Neural crest cell (in vitro differentiated cells): ENCODE measurements around the gene KRT85. TPM values are rescaled to one million over a fixed set of nuclear protein-coding genes. Genes with fewer than 3 reads are reported as not detected.

Experiments
- DNase-seq: peaks from one replicate; pipeline ENCODE4 v3.0.0; 2021; ENCODE audit warnings: low read depth, mixed read lengths, low spot score
- H3K27ac Mint-ChIP-seq: one replicate; pipeline ENCODE4 v1.8.0; 2021; ENCODE audit warnings: mild to moderate bottlenecking, mixed read lengths; ENCODE audit not compliant: unreplicated experiment
- H3K27me3 Mint-ChIP-seq: 2 replicates; pipeline ENCODE4 v1.8.0; 2021; ENCODE audit warnings: low read depth, mild to moderate bottlenecking, mixed read lengths
- H3K36me3 Mint-ChIP-seq: 2 replicates; pipeline ENCODE4 v1.8.0; 2021; ENCODE audit warnings: low read depth, mild to moderate bottlenecking, mixed read lengths
- H3K4me1 Mint-ChIP-seq: 2 replicates; pipeline ENCODE4 v1.8.0; 2021; ENCODE audit warnings: mixed read lengths
- H3K4me3 Mint-ChIP-seq: one replicate; pipeline ENCODE4 v1.8.0; 2021; ENCODE audit warnings: mild to moderate bottlenecking, mixed read lengths
- H3K9me3 Mint-ChIP-seq: 2 replicates; pipeline ENCODE4 v1.8.0; 2021; ENCODE audit warnings: mixed read lengths
- long read RNA-seq: library from polyadenylated mRNA; unstranded; transcript quantifications from one replicate; pipeline ENCODE4 v2.0.0, GENCODE V29; 2020
- total RNA-seq: library from RNA; stranded (reverse); gene quantifications from 2 replicates; pipeline ENCODE4 v1.2.1, GENCODE V29; 2021
- TF ChIP-seq, protein P1 (sequence below): fragments of 200-600 bp; sonication (generic); conservative IDR thresholded peaks from 2 replicates; pipeline ENCODE4 v1.5.0; 2021; ENCODE audit warnings: antibody characterized with exemption, mild to moderate bottlenecking

The KRT85 gene
- not detected in 2 replicates for total RNA-seq
- long read RNA-seq, result 0 reads

DNA sequence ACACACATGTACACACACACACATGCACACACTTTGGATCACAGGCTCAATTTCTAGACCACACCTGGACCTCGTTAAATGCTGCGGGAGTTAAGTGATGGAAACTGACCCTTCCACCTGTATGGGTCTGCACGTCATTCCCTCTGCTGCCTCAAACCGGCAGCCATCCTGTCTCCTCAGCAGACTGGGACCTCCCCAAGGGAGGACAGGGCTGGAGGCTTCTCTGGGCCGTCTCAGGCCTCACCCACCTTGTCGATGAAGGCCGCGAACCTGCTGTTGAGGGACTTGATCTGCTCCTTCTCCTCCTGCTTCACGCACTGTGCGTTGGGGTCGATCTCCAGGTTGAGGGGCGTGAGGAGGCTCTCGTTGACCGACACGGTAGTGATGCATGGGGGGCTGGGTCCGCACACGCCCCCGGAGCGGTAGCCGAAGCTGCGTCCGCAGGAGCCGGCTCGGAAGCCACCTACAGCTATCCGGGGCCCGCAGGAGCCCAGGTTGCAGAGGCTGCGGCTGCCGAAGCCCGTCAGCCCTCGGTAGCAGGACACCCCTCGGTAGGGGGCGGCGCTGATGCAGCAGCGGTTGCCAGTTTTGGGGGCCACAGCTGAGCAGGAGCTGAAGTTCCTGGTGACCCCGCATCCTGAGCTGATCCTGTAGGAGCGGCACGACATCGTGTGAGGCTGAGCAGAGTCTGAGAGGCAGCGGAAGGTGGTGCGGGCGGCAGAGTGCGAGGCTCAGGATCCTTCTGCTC lies at the start of gene KRT85:
TSS of gene KRT85 (minus strand) at position 744 of the 748 bp plus-strand sequence. CDS start at position 668, 76 bp downstream.
- no peaks in the 10 kb centered on the region for H3K9me3 Mint-ChIP-seq
- no peaks in the 10 kb centered on the region for H3K36me3 Mint-ChIP-seq
- DNase-seq, result no peak
- TF ChIP-seq, protein P1, sequence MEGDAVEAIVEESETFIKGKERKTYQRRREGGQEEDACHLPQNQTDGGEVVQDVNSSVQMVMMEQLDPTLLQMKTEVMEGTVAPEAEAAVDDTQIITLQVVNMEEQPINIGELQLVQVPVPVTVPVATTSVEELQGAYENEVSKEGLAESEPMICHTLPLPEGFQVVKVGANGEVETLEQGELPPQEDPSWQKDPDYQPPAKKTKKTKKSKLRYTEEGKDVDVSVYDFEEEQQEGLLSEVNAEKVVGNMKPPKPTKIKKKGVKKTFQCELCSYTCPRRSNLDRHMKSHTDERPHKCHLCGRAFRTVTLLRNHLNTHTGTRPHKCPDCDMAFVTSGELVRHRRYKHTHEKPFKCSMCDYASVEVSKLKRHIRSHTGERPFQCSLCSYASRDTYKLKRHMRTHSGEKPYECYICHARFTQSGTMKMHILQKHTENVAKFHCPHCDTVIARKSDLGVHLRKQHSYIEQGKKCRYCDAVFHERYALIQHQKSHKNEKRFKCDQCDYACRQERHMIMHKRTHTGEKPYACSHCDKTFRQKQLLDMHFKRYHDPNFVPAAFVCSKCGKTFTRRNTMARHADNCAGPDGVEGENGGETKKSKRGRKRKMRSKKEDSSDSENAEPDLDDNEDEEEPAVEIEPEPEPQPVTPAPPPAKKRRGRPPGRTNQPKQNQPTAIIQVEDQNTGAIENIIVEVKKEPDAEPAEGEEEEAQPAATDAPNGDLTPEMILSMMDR, result no peak
- H3K27ac Mint-ChIP-seq, result peak within 1 kb of the TSS; percentile 30
- no peak within 1 kb of the TSS for H3K4me3 Mint-ChIP-seq
- peaks cover 8% of the 10 kb centered on the region for H3K4me1 Mint-ChIP-seq
- H3K27me3 Mint-ChIP-seq, result peaks cover 14% of the 10 kb centered on the region

DNA sequence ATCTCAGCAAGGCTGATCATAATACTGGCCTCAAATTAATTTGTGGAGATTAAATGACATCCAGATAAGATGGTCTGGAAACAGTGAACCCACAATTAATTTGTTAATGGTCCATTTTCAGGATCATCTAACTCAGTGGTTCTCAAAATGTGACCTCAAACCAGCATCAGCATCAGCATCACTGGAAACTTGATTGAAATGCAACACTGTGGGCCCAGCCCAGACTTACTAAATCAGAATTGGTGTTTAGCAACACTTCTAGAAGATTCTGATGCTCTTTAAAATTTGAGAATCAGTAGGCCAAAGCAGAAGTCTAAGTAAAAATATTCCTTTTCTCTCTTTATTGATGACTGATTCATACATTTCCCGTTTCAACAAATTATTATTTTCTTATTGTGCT lies 49.5 kb upstream of the KRT85 start:
- H3K36me3 Mint-ChIP-seq, result no peaks in the 10 kb centered on the region
- H3K27ac Mint-ChIP-seq, result no peak overlapping the region
- TF ChIP-seq, protein P1, result no peak
- no peak overlapping the region for H3K4me3 Mint-ChIP-seq
- H3K27me3 Mint-ChIP-seq, result no peaks in the 10 kb centered on the region
- H3K9me3 Mint-ChIP-seq, result no peaks in the 10 kb centered on the region
- peaks cover 6% of the 10 kb centered on the region for H3K4me1 Mint-ChIP-seq
- DNase-seq, result no peak

DNA sequence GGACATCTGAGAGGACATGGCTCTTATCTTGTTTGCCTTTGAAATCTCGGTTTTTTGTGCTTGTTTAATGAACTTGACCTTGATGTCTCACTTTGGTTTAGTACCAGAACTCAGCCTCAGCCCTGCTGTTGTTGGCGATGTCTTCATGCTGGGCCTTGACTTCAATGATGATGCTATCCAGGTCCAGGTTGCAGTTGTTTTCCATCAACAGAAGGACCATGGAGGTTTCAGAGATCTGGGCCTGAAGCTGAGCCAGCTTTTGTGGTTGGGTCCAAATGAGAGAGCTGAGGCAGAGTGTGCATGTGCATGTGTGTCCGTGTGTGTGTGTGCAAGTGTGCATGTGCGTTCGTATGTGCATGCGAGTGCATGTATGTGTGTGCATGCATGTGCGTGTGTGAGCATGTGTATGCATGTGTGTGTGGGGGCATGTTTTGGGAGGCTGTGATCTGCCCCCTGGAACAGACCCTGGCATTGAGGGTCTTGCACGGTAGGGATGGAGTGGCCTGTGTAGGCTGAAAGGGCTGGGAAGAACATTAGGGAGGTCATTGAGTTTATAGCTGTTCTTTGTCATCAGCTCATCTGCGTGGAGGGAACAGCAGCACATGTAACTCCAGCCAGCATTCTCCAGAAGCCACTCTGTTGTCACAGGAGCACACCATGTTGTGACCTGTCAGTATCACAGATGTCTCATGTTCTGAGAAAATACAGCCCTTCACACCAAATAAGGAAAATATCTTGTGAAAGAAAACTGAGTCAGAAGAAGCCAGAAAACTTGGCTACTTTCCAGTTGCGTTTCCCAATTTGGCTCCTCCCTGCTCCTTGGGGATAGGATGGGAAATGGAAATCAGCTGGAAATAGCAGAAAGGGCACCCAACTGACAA lies 48.8 kb upstream of the KRT85 start:
- Mint-ChIP-seq H3K9me3 (peaks cover 1% of the 10 kb centered on the region), H3K27ac (no peak overlapping the region)

DNA sequence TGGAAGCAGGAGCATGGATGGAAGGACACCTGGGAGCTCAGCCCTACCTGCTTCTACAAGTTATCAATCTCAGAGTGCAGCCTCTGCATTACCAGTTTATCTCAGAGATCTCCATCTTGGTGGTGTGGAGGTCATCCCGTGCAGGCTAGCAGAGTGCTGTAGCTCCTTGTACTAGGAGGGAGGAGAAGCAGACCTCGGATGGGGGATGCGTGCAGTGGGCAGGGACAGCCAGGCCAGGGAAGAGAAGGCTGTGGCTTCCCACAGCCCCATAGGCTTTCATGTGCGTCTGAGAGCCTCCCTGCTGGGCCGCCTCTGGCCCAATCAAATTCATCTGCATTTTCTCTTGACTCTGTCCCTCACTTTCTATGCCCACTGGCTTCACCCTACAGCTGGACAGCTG lies 47.7 kb upstream of the KRT85 start:
- H3K27ac Mint-ChIP-seq, result no peak overlapping the region
- H3K4me1 Mint-ChIP-seq, result peaks cover 6% of the 10 kb centered on the region
- DNase-seq, result no peak
- no peaks in the 10 kb centered on the region for H3K27me3 Mint-ChIP-seq
- no peak overlapping the region for H3K4me3 Mint-ChIP-seq
- TF ChIP-seq, protein P1, result no peak
- H3K36me3 Mint-ChIP-seq, result peaks cover 4% of the 10 kb centered on the region
- H3K9me3 Mint-ChIP-seq, result peaks cover 3% of the 10 kb centered on the region

More for the DNA sequence above, 48.8 kb upstream of the KRT85 start:
- no peak for DNase-seq
- TF ChIP-seq, protein P1, result no peak
- peaks cover 1% of the 10 kb centered on the region for H3K36me3 Mint-ChIP-seq
- no peak overlapping the region for H3K4me3 Mint-ChIP-seq
- H3K4me1 Mint-ChIP-seq, result peaks cover 6% of the 10 kb centered on the region
- no peaks in the 10 kb centered on the region for H3K27me3 Mint-ChIP-seq

DNA sequence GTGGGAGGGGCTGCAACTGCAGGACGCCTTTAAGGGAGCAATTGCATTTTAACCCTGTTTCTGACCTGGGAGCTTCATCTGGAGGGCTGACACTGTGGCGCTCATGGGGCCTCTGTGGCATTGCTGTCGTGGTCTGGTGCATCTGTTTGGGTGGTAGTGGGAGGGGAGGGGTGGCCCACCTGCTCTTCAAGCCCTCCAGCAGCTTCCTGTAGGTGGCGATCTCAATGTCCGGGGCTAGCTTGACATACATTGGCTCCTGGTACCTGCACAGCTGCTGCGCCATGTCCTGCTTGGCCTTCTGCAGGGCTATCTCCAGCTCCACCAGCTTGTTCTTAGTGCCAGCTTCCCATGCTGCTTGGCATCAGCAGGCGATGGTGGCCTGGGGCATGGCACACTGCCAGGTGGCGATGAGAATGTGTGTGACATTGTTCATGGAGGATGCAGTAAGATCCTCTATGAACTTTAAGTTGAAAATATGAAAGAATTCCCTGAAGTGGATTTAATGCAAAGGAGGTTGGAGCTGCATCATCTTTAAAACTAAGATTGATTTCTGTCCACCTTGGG lies 46.6 kb upstream of the KRT85 start:
- Mint-ChIP-seq H3K27me3 (no peaks in the 10 kb centered on the region), H3K4me1 (peaks cover 6% of the 10 kb centered on the region), H3K9me3 (peaks cover 3% of the 10 kb centered on the region), H3K27ac (no peak overlapping the region), H3K4me3 (no peak overlapping the region), H3K36me3 (peaks cover 4% of the 10 kb centered on the region)
- TF ChIP-seq, protein P1, result no peak
- DNase-seq, result no peak
